IMR-90 (cell line): ENCODE data around the gene CYP2J2. TPM values are rescaled to one million over a fixed set of nuclear protein-coding genes. Genes with fewer than 3 reads are reported as not detected.

Experiments used
- ATAC-seq: fragments of 200-7000 bp; cut with Tn5 transposase; 2 replicates; pipeline ENCODE4 v1.9.1; 2020; ENCODE audit warnings: low read depth, mild to moderate bottlenecking, moderate library complexity
- BruUV-seq: library from RNA; stranded (reverse); fragments of 400-500 nt; replicated peaks from 2 replicates; lab custom pipeline; 2021; lab: Mats Ljungman, UMichigan
- CTCF ChIA-PET: fragments of 300-600 bp; formaldehyde crosslinking; extraction: SDS; loops from one replicate; lab custom pipeline; 2021; ENCODE audit warnings: antibody characterized with exemption; lab: Yijun Ruan, JAX
- POLR2A ChIA-PET: fragments of 300-600 bp; sonication (Branson Sonifier 250); formaldehyde crosslinking; loops from one replicate; lab custom pipeline; 2022; ENCODE audit warnings: antibody characterized with exemption; ENCODE audit not compliant: unreplicated experiment; lab: Charles Lee
- DNase-seq: peaks from one replicate; pipeline ENCODE4 v3.0.0; 2013
- H2AFZ ChIP-seq: replicated peaks from 2 replicates; pipeline ENCODE3; 2013; ENCODE audit warnings: low read length, mild to moderate bottlenecking; ENCODE audit not compliant: poor library complexity
- H2AK5ac ChIP-seq: 2 replicates; pipeline ENCODE4 v1.6.1; 2013; ENCODE audit warnings: low read depth, low read length, inconsistent platforms
- H2AK9ac ChIP-seq: replicated peaks from 2 replicates; pipeline ENCODE3; 2013; ENCODE audit warnings: mild to moderate bottlenecking, low read depth, low read length, moderate library complexity; ENCODE audit not compliant: poor library complexity
- H2BK120ac ChIP-seq: 2 replicates; pipeline ENCODE4 v1.6.1; 2013; ENCODE audit warnings: low read depth, low read length, inconsistent platforms
- H2BK15ac ChIP-seq: 3 replicates; pipeline ENCODE4 v1.6.1; 2013; ENCODE audit warnings: low read depth, low read length, inconsistent platforms
- H2BK20ac ChIP-seq: 2 replicates; pipeline ENCODE4 v1.6.1; 2013; ENCODE audit warnings: low read depth, mild to moderate bottlenecking, inconsistent platforms, low read length, moderate library complexity
- H2BK5ac ChIP-seq: 2 replicates; pipeline ENCODE4 v1.6.1; 2013; ENCODE audit warnings: mild to moderate bottlenecking, low read depth, low read length, inconsistent platforms; ENCODE audit not compliant: poor library complexity, severe bottlenecking
- H3K14ac ChIP-seq: replicated peaks from 2 replicates; pipeline ENCODE4 v1.6.1; 2013; ENCODE audit warnings: low read depth, low read length, inconsistent platforms
- H3K18ac ChIP-seq: 2 replicates; pipeline ENCODE4 v1.6.1; 2013; ENCODE audit warnings: low read depth, low read length, control low read depth
- H3K23ac ChIP-seq: 2 replicates; pipeline ENCODE4 v1.6.1; 2013; ENCODE audit warnings: low read depth, low read length, inconsistent platforms
- H3K27ac ChIP-seq: 2 replicates; pipeline ENCODE4 v1.5.1; 2013; ENCODE audit warnings: mild to moderate bottlenecking, control low read depth, low read length; ENCODE audit not compliant: insufficient read depth
- H3K27me3 ChIP-seq: 2 replicates; pipeline ENCODE4 v1.6.1; 2013; ENCODE audit warnings: low read length; ENCODE audit not compliant: control insufficient read depth, insufficient read depth
- H3K36me3 ChIP-seq: 2 replicates; pipeline ENCODE4 v1.6.1; 2013; ENCODE audit warnings: low read length, mixed read lengths; ENCODE audit not compliant: control insufficient read depth, insufficient read depth
- H3K4ac ChIP-seq: 2 replicates; pipeline ENCODE4 v1.6.1; 2013; ENCODE audit warnings: low read depth, low read length, inconsistent platforms
- H3K4me1 ChIP-seq: 2 replicates; pipeline ENCODE4 v1.6.1; 2013; ENCODE audit warnings: low read length, mixed read lengths; ENCODE audit not compliant: control insufficient read depth, insufficient read depth
- H3K4me2 ChIP-seq: 2 replicates; pipeline ENCODE4 v1.6.1; 2013; ENCODE audit warnings: low read depth, mild to moderate bottlenecking, control low read depth, low read length, moderate library complexity
- H3K4me3 ChIP-seq: 2 replicates; pipeline ENCODE4 v1.5.1; 2013; ENCODE audit warnings: low read depth, mild to moderate bottlenecking, control low read depth, low read length, moderate library complexity; ENCODE audit not compliant: insufficient read depth
- H3K56ac ChIP-seq: 2 replicates; pipeline ENCODE4 v1.6.1; 2013; ENCODE audit warnings: low read length, inconsistent platforms; ENCODE audit not compliant: insufficient read depth; ENCODE audit errors: extremely low read depth
- H3K79me1 ChIP-seq, 2 experiments: 2 replicates each; pipeline ENCODE4 v1.6.1; 2013; ENCODE audit warnings: low read length in 2 of 2, inconsistent platforms in 1 of 2, low read depth in 1 of 2
- H3K9ac ChIP-seq: 2 replicates; pipeline ENCODE4 v1.6.1; 2013; ENCODE audit warnings: low read depth, low read length, control low read depth
- H3K9me1 ChIP-seq: 2 replicates; pipeline ENCODE4 v1.6.1; 2013; ENCODE audit warnings: low read length, inconsistent platforms; ENCODE audit not compliant: insufficient read depth
- H3K9me3 ChIP-seq: 2 replicates; pipeline ENCODE4 v1.6.1; 2013; ENCODE audit warnings: low read length; ENCODE audit not compliant: control insufficient read depth, insufficient read depth
- H4K20me1 ChIP-seq: 2 replicates; pipeline ENCODE4 v1.6.1; 2013; ENCODE audit warnings: low read length, inconsistent platforms; ENCODE audit not compliant: insufficient read depth
- H4K5ac ChIP-seq: 2 replicates; pipeline ENCODE4 v1.6.1; 2013; ENCODE audit warnings: mild to moderate bottlenecking, low read depth, low read length, control low read depth
- H4K8ac ChIP-seq, 2 experiments: 2 replicates each; pipeline ENCODE4 v1.6.1; 2013; ENCODE audit warnings: low read depth in 2 of 2, low read length in 2 of 2, control low read depth in 1 of 2, inconsistent platforms in 1 of 2
- H4K91ac ChIP-seq: 2 replicates; pipeline ENCODE4 v1.6.1; 2013; ENCODE audit warnings: low read depth, low read length, inconsistent platforms; ENCODE audit not compliant: insufficient read depth
- MXI1 ChIP-seq: IDR thresholded peaks from 2 replicates; pipeline ENCODE4 v1.6.1; 2012; ENCODE audit warnings: low read depth, mild to moderate bottlenecking, low read length, moderate library complexity, borderline replicate concordance
- WGBS, 2 experiments: methylation state at CpG; one replicate each; pipeline versions ENCODE4 v1.1.5 to v1.1.7; 2013; ENCODE audit warnings: missing lambda C conversion rate in 2 of 2; ENCODE audit not compliant: insufficient read length in 1 of 2; ENCODE audit errors: extremely low coverage in 2 of 2; 5-methylcytosine and 5-hydroxymethylcytosine counted together
- dilution Hi-C: fragments of 300-500 bp; cut with HindIII; formaldehyde crosslinking; loops from one replicate; pipeline ENCODE4 v1.14.3; 2018; ENCODE audit warnings: low sequenced_read_pairs; ENCODE audit not compliant: unreplicated experiment
- in situ Hi-C: fragments of 300-500 bp; cut with MboI; formaldehyde crosslinking; loops from 3 replicates; pipeline ENCODE4 v1.14.3; 2019; ENCODE audit warnings: low sequenced_read_pairs, inconsistent platforms, mixed read lengths
- intact Hi-C: fragments of 100-400 bp; cut with micrococcal nuclease; formaldehyde crosslinking; loops from 2 replicates; pipeline ENCODE4 v1.10.0; 2022
- polyA plus RNA-seq, 3 experiments: library from polyadenylated mRNA; depleted of rRNA; stranded (reverse); fragments of >200 nt; gene quantifications; 2 replicates each; pipeline ENCODE4 v1.2.3, GENCODE V29; 2012; ENCODE audit warnings: low replicate concordance in 1 of 3
- total RNA-seq: library from RNA; depleted of rRNA; stranded (reverse); fragments of >200 nt; gene quantifications from 2 replicates; pipeline ENCODE4 v1.2.3, GENCODE V29; 2012

CYP2J2 gene
- total and polyA plus RNA-seq, 2 of the 4 experiments (the other 2 are of a cell fraction) = 0.18 TPM; not detected in 1

DNA sequence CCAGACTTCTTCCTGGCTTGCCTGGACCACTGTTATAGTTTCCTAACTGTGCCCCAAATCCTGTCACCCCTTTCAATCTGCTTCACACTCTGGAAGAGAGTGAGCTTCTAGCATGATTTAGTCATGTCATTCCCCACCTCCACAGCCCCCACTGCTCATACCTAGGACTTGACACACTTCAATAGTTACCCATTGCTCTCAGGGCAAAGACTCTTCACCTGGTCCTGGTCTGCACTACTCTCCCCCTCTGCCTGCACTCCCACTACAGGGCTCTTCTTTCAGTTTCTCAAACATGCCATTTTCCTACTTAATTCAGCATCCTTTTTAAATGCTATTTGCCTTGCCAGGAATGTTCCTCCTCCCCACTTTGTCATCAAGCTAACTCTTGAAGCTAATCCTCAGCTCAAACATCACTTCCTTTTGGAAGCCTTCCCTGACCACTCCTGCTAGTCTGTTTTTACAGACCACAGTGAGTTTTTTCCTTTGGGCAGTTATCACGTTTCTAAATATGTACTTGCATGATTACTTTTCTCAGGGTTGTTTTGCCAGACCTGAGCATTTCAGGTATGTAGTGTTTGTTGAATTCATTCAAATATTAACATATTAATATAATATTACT is 24.7 kb downstream of the CYP2J2 start:
- H2AK9ac ChIP-seq = no peak overlapping the region
- no peak overlapping the region for H2BK15ac ChIP-seq
- H3K27me3 ChIP-seq = no peaks in the 10 kb centered on the region; the same call in 1 of the 2 replicates
- dilution Hi-C loops (no loop called here), in situ Hi-C loops (no loop called here), intact Hi-C loops (no loop called here)
- no peaks in the 10 kb centered on the region for H3K79me1 ChIP-seq
- H4K20me1 ChIP-seq = no peaks in the 10 kb centered on the region
- no peaks in the 10 kb centered on the region for H3K9me3 ChIP-seq
- no peak overlapping the region for H3K23ac ChIP-seq
- WGBS, 2 experiments = no CpG with 5 or more reads among the region's 1 CpG
- CTCF ChIA-PET = interaction anchor here (0.8 kb wide), 1 partner anchor 46 kb away, joined by 3 read pairs; no protein-coding TSS in a partner anchor
- H2AFZ ChIP-seq = no peak overlapping the region
- no peaks in the 10 kb centered on the region for H3K9me1 ChIP-seq
- no peak overlapping the region for H4K5ac ChIP-seq
- no peak overlapping the region for H4K8ac ChIP-seq
- H3K4me3 ChIP-seq = no peak overlapping the region
- H3K56ac ChIP-seq = no peak overlapping the region
- no peak for TF ChIP-seq MXI1
- H3K9ac ChIP-seq = no peak overlapping the region
- POLR2A ChIA-PET = no interaction called here
- BruUV-seq = no TSS peak
- no peak overlapping the region for H3K27ac ChIP-seq
- H3K36me3 ChIP-seq = no peaks in the 10 kb centered on the region
- no peak for ATAC-seq
- H4K91ac ChIP-seq = no peak overlapping the region
- H3K4ac ChIP-seq = no peak overlapping the region
- no peak overlapping the region for H2BK20ac ChIP-seq
- H2BK120ac ChIP-seq = no peak overlapping the region
- no peak overlapping the region for H2AK5ac ChIP-seq
- H3K4me2 ChIP-seq = no peak overlapping the region
- DNase-seq = no peak
- H3K4me1 ChIP-seq = no peaks in the 10 kb centered on the region
- no peak overlapping the region for H2BK5ac ChIP-seq
- H3K14ac ChIP-seq = no peak overlapping the region
- no peak overlapping the region for H3K18ac ChIP-seq
